ENCODE data around the gene SMG6.
A peak's percentile ranks its signal among the peaks of the same experiment; 100 is the strongest.

The SMG6 gene

DNA sequence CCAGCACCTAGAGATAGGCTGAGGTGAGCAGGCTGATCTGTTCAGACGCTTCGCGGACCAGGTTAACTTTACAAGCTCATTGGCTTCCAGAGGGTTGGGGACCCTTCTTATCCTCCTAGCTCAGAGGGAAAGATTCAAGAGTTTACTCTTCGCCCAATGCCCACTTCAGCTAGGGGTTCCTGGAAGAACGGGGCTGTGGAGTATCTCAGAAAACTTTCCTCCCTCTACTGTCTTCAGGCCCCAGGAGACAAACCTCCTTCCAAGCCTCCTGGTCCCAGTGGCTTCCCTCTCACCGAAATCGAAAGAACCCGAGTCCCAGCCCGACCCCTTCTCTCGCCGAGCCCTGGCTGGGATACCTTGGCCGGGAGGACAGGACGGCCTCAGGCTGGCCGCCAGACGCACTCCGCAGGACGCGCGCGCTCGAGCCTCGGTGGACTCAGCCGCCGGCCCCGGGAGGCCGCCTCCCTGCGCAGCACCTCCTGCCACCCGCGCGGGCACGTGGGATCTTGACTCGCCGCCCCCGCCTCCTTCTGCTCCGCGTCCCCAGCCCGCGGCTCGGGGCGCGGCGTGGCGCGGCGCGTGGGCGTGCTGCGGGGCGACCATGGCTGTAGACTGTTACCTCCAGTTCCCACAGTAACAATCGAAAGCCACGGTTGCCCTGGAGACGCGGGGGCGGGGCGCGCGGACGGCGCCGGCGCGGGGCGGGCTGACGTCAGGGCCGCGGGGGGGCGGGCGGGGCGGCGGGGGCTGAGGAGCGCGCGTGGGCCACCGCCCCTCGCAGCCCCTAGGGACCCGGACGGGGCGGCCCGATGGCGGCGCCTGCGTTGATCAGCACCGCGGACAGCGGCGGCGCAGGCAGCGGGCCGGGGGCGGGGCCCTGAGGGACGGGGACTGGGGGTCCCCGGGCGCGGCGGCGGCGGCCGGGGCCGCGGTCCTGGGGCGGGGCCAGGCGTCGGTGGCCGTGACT is 254.0 kb downstream of the SMG6 start:
- peak; percentile 77 for DNase-seq (ENCODE audit: low spot score)

GRCh38 chr17:2048805-2049204 is 254.8 kb downstream of the SMG6 start:
- DNase-seq (ENCODE audit: low spot score): no peak

DNA sequence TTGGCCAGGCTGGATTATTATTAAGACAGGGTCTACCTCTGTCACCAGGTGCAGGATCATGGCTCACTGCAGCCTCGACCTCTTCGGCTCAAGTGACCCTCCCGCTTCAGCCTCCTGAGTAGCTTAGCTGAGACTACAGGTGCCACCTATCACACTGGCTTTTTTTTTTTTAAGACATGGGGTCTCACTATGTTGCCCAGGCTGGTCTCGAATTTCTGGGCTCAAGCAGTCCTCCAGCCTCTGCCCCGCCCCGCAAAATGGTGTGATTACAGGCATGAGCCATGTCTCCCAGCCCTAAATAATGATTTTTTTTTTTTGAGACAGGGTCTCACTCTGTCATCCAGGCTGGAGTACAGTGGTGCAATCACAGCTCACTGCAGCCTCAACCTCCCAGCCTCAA is 256.0 kb downstream of the SMG6 start:
- DNase-seq (ENCODE audit: low spot score): no peak

DNA sequence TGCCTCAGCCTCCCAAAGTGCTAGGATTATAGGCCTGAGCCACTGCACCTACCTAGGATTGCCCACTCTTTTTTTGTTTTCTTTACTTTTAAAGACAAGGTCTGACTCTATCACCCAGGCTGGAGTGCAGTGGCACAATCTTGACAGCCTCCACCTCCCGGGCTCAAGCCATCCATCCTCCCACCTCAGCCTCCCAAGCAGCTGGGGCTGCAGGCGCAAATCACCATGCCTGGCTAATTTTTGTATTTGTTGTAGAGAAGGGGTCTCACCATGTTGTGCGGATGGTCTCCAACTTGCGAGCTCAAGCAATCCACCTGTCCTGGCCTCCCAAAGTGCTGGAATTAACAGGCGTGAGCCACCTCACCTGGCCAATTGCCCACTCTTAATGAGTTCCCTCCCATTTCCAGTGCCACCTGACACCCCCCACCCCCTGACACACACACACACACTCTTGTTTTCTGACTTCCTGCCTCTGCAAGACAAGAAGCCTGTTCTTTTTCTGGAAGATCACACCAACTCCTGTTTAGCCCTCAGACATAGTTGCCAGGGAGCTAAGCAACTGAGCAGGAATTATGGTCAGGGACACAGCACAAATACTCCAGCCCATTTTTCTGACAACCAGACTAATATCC is 259.2 kb downstream of the SMG6 start:
- DNase-seq (ENCODE audit: low spot score): no peak

GRCh38 chr17:2043785-2044184 is 259.8 kb downstream of the SMG6 start:
- no peak for DNase-seq (ENCODE audit: low spot score)

GRCh38 chr17:2042933-2043332 is 260.7 kb downstream of the SMG6 start:
- no peak for DNase-seq (ENCODE audit: low spot score)

DNA sequence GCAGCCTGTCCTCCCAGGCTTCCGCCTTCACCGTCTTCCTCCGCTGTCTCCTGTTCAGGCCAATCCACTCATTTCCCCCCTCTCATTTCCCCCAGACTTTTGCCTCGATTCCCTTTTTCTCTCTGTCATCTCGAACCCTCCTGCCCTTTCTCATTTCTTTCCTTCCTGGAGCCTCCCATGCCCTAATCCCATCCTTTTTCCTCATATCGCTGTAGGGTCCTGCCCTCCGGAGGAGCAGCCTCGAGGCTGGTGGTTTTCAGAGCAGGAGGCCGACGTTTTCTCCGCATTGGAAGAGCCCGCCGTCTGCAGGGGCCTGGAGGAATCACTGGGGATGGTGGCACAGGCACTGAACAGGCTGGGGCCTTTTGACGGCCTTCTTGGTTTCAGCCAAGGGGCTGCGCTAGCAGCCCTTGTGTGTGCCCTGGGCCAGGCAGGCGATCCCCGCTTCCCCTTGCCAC is 261.2 kb downstream of the SMG6 start:
- no peak for DNase-seq (ENCODE audit: low spot score)

- peak; percentile 97 for DNase-seq (ENCODE audit: low spot score)
These were observed 261.8 kb downstream of the SMG6 start, which contains the start of gene OVCA2 for GRCh38 chr17:2041561-2042389. OVCA2 (plus strand) TSS chr17:2042022; CDS start chr17:2042048, 26 bp downstream.

GRCh38 chr17:2040942-2041560 is 262.5 kb downstream of the SMG6 start:
- DNase-seq (ENCODE audit: low spot score): no peak

DNA sequence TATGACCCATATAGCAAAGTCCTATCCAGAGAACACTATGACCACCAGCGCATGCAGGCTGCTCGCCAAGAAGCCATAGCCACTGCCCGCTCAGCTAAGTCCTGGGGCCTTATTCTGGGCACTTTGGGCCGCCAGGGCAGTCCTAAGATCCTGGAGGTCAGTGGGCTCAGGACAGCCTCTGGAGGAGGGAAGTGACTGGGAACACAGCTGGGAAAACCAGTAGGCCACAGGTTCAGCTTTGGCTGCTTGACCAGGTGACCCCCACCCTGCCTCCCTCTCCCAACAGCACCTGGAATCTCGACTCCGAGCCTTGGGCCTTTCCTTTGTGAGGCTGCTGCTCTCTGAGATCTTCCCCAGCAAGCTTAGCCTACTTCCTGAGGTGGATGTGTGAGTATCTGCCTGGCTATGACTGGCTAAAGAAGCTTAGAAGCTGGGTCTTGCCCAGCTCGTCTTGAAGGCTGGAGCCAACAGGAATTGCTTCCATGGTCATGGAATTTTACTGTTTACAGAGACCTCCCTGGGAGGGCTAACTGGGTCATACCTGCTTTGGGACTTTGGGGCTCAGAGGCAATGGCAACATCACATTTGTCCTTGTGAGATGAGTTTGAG is 263.3 kb downstream of the SMG6 start:
- no peak for DNase-seq (ENCODE audit: low spot score)

DNA sequence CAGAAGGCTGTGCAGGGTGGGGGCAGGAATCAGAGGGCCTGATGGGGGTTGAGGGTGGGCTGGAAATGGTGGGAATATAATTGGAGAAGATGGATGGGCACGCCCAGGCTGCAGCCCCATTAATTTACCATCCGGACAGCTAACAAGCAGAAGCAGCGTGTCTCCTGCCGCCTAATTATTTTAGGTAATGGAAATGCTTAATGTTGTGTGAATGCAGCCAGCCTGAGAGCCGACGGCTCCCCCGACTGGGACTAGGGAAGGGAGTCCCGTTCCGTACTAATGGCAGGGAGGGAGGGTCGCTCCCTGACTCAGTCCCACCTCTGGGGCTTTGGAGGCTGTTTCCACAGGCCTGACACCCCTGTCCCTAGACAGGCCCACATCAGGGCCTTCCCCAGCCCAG is 266.4 kb downstream of the SMG6 start:
- DNase-seq (ENCODE audit: low spot score): no peak

DNA sequence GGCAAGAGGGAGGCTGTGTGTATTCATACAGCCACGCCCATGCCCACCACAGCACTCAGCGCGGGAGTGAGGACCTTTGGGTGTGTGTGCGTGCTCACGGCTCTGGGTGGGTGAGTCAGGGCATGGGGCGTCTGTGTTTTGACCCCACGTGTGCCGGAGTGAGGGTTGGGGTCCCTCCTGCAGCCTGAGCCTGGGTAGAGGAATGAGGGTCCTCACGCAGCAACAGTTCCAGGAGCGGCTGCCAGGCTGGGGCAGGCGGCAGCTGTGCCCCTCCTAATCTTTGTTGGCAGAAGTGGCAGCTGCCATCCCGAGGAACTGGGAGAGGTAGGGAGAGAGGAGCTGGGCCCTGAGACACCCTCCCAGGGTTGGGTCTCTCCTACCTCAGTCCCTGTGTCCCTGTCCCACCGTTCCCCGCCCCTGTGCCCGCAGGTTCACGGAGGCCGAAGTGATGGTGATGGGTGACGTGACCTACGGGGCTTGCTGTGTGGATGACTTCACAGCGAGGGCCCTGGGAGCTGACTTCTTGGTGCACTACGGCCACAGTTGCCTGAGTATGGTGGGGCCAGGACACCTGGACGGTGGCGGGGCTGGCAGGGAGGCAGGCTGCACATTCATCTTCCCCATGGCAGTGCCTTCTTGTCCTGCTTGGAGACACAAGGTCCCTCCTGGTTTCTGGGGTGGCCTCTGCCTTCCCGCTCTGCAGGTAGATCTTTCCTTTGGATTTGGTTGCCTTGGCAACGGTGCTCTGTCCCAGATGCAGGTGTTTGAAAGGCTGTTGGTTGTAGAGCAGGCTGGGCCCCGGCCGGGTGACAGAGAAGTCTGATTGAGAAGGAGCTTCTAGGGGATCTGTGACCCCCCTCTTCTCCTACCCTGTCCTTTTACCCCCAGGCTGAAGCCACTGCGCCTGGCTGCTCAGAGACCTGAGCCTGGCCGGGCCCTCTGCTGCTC is 267.8 kb downstream of the SMG6 start:
- DNase-seq (ENCODE audit: low spot score): no peak

DNA sequence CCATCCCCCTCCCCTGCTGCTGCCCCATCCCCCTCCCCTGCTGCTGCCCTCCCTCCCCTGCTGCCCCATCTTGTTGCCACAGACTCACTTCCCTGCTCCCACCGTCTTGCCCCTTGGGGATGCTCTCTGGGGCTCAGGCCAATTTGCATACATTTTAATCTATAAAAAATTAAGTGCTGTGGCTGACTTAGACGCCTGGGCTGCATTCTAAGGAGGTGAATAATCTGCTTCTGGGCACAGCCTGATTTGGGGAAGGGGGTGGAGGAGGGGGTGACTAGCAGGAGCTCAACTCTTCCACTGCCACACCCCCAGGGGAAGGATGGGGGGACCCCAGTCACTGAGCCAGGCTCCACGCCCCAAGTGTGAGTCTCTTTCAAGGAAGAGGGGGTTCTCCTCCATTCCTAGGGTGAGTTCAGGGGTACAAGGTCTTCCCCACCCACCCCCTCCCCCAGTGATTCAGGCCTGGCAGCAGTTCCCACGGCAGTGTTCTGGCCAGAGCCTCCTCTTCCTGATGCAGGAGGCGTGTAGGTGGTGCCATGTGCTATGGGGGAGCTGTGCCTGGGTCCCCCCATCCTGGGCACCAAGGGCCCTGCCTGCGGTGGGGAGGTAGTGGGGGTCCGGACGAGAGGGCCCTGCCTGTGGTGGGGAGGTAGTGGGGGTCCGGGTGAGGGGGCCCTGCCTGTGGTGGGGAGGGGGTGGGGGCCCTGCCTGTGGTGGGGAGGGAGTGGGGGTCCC is 268.6 kb downstream of the SMG6 start:
- DNase-seq (ENCODE audit: low spot score): no peak

DNA sequence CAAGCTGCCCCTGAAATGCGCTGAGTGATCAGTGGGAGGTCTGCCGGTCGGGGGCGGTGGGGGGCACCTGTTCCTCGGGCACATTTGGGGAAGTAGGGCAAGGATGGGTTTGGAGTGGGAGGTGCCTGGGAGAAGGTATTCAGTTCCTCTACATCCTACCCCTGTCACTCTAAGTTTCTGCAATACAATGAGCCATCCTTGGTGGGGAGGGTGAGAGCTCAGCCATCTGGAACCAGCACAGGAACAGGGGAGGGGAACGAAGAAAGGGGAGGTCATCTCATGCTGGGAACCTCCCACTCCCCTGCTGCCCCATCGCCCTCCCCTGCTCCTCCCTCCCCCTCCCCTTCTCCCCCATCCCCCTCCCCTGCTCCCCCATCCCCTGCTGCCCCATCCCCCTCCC is 269.4 kb downstream of the SMG6 start:
- no peak for DNase-seq (ENCODE audit: low spot score)

DNA sequence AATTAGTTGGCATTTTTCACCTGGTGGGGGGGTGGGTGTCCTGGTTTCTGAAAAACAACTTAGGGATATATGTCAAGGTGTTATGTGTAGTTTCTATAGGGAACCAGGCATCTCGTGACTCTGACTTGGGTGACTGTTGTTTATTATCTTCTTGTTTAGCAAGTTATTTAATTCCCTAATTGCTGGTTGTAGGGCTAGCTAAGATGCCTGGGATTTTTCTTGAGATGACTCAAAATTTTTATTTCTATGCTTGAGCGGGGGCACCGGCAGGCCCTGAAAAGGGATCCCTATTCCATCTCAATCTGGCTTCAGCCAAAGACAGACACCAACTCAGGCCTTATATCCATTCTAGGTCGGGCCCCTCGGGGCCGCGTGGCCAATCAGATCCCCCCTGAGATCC is 270.4 kb downstream of the SMG6 start:
- DNase-seq (ENCODE audit: low spot score): no peak

GRCh38 chr17:2030779-2031163 is 272.8 kb downstream of the SMG6 start:
- DNase-seq (ENCODE audit: low spot score): no peak

GRCh38 chr17:2029911-2030778 is 273.4 kb downstream of the SMG6 start, which contains the start of gene DPH1:
DPH1 (plus strand) TSS chr17:2030153; CDS start chr17:2030170, 17 bp downstream.
- peak; percentile 92 for DNase-seq (ENCODE audit: low spot score)

- DNase-seq (ENCODE audit: low spot score): no peak
These were observed 274.8 kb downstream of the SMG6 start for GRCh38 chr17:2028737-2029136.
